HepG2 (cell line): Measurements from ENCODE around the gene DLEC1. TPM values are rescaled to one million over a fixed set of nuclear protein-coding genes. Genes with fewer than 3 reads are reported as not detected.

Experiments
- ATAC-seq: fragments of 200-7000 bp; cut with Tn5 transposase; 3 replicates; pipeline ENCODE4 v1.9.1; 2020; ENCODE audit warnings: mild to moderate bottlenecking, moderate library complexity
- BruUV-seq: library from RNA; stranded (reverse); fragments of 400-500 nt; replicated peaks from 2 replicates; lab custom pipeline; 2021; lab: Mats Ljungman, UMichigan
- CTCF ChIA-PET: fragments of 300-600 bp; formaldehyde crosslinking; extraction: SDS; loops from one replicate; lab custom pipeline; 2021; ENCODE audit warnings: low total read pairs, inconsistent platforms, low intra/inter-chr PET ratio; lab: Yijun Ruan, JAX
- POLR2A ChIA-PET: fragments of 350-600 bp; sonication (Branson Sonifier 250); formaldehyde crosslinking; loops from one replicate; lab custom pipeline; 2020; ENCODE audit warnings: antibody characterized with exemption, inconsistent platforms; lab: Yijun Ruan, JAX
- DNase-seq: peaks from one replicate; pipeline ENCODE4 v3.0.0-alpha.2; 2015; ENCODE audit warnings: low spot score
- FAIRE-seq: peaks from 3 replicates; lab custom pipeline; 2011; peaks lifted over from hg19 to GRCh38; lab: Jason Lieb, UNC
- H2AFZ ChIP-seq: one replicate; pipeline ENCODE4 v1.6.1; 2011; ENCODE audit warnings: low read length, inconsistent platforms
- H3K27ac ChIP-seq: fragments of 300-600 bp; 3 replicates; pipeline ENCODE4 v1.8.0; 2011; ENCODE audit warnings: mixed run types, mild to moderate bottlenecking, mixed read lengths, low read length, inconsistent platforms; ENCODE audit not compliant: insufficient read depth; ENCODE audit errors: extremely low read length
- H3K27me3 ChIP-seq, 2 experiments: fragments of 200-600 bp in 1 of 2; 2 replicates in 1 of 2; 3 replicates in 1 of 2; pipeline versions ENCODE4 v1.6.0 to v1.8.0; 2011; ENCODE audit warnings: low read length in 2 of 2, mild to moderate bottlenecking in 2 of 2, moderate library complexity in 2 of 2, inconsistent platforms in 1 of 2; ENCODE audit not compliant: insufficient read depth in 2 of 2, control insufficient read depth in 1 of 2
- H3K36me3 ChIP-seq, 2 experiments: fragments of 200-600 bp in 1 of 2; replicated peaks in 1 of 2; 2 replicates in 1 of 2; 3 replicates in 1 of 2; pipeline versions ENCODE4 v1.5.1 to v1.8.0; 2011; ENCODE audit warnings: low read length in 2 of 2, inconsistent platforms in 1 of 2; ENCODE audit not compliant: insufficient read depth in 2 of 2, control insufficient read depth in 1 of 2
- H3K4me1 ChIP-seq: 2 replicates; pipeline ENCODE4 v1.5.1; 2012; ENCODE audit warnings: low read length, inconsistent platforms; ENCODE audit not compliant: insufficient read depth
- H3K4me2 ChIP-seq: 2 replicates; pipeline ENCODE4 v1.6.0; 2011; ENCODE audit warnings: low read depth, low read length, inconsistent platforms
- H3K4me3 ChIP-seq, 3 experiments: fragments of 200-600 bp in 1 of 3; sonication (generic), shearing (Covaris generic) in 1 of 3; replicated peaks in 1 of 3; 2 replicates each; pipeline ENCODE4 v1.5.1; 2011 to 2016; ENCODE audit warnings: low read length in 3 of 3, inconsistent platforms in 2 of 3, low read depth in 2 of 3, mild to moderate bottlenecking in 2 of 3, control low read depth in 1 of 3, mixed read lengths in 1 of 3; ENCODE audit not compliant: insufficient read depth in 1 of 3
- H3K79me2 ChIP-seq: one replicate; pipeline ENCODE4 v1.6.1; 2011; ENCODE audit warnings: low read length, inconsistent platforms; ENCODE audit not compliant: insufficient read depth
- H3K9ac ChIP-seq: 2 replicates; pipeline ENCODE4 v1.6.0; 2011; ENCODE audit warnings: mild to moderate bottlenecking, low read depth, low read length, inconsistent platforms; ENCODE audit not compliant: insufficient read depth
- H3K9me3 ChIP-seq: 2 replicates; pipeline ENCODE4 v1.5.1; 2012; ENCODE audit warnings: mild to moderate bottlenecking, low read length
- H4K20me1 ChIP-seq: 2 replicates; pipeline ENCODE4 v1.6.0; 2011; ENCODE audit warnings: inconsistent platforms, mild to moderate bottlenecking, low read length, moderate library complexity; ENCODE audit not compliant: insufficient read depth
- BORCS8-MEF2B ChIP-seq: sonication (generic); formaldehyde crosslinking; IDR thresholded peaks from 2 replicates; pipeline ENCODE4 v1.8.0; 2022; ENCODE audit warnings: mild to moderate bottlenecking, missing genetic modification reagents
- ERF ChIP-seq: IDR thresholded peaks from 2 replicates; pipeline ENCODE4 v1.6.1; 2018; ENCODE audit warnings: missing biosample characterization, missing genetic modification reagents
- KDM6A ChIP-seq: IDR thresholded peaks from 2 replicates; pipeline ENCODE4 v1.6.1; 2016; ENCODE audit warnings: low read depth
- NFE2L1 ChIP-seq: sonication (generic); formaldehyde crosslinking; IDR thresholded peaks from 2 replicates; pipeline ENCODE4 v1.4.0; 2020; ENCODE audit warnings: missing genetic modification reagents, mild to moderate bottlenecking, borderline replicate concordance
- PRMT3 ChIP-seq: sonication (generic); formaldehyde crosslinking; IDR thresholded peaks from 2 replicates; pipeline ENCODE4 v1.8.1; 2022; ENCODE audit warnings: low read depth, mild to moderate bottlenecking, moderate library complexity, missing genetic modification reagents, borderline replicate concordance
- TCF12 ChIP-seq, 2 experiments: fragments of 450-650 bp in 1 of 2; sonication (generic) in 1 of 2; formaldehyde crosslinking in 1 of 2; IDR thresholded peaks; 2 replicates each; pipeline versions ENCODE4 v1.6.1 to v1.8.0; 2017 to 2022; ENCODE audit warnings: antibody characterized with exemption in 1 of 2, mild to moderate bottlenecking in 1 of 2, missing genetic modification reagents in 1 of 2, moderate library complexity in 1 of 2
- ZBTB38 ChIP-seq: sonication (generic); formaldehyde crosslinking; IDR thresholded peaks from 2 replicates; pipeline ENCODE4 v1.5.1; 2020; ENCODE audit warnings: mild to moderate bottlenecking, missing genetic modification reagents
- ZNF619 ChIP-seq: sonication (generic); formaldehyde crosslinking; IDR thresholded peaks from 2 replicates; pipeline ENCODE4 v1.4.0; 2020; ENCODE audit warnings: mild to moderate bottlenecking, missing genetic modification reagents
- ZNF878 ChIP-seq: sonication (generic); formaldehyde crosslinking; IDR thresholded peaks from 2 replicates; pipeline ENCODE4 v1.8.1; 2023; ENCODE audit warnings: mild to moderate bottlenecking, missing genetic modification reagents, moderate library complexity
- WGBS: methylation state at CpG from one replicate; pipeline ENCODE4 v1.1.6; 2017; ENCODE audit warnings: low lambda C conversion rate; 5-methylcytosine and 5-hydroxymethylcytosine counted together
- in situ Hi-C: cut with HindIII; loops from 2 replicates; pipeline ENCODE4 v1.10.0; 2017; ENCODE audit warnings: low pct_unique_long_range_greater_than_20kb; ENCODE audit not compliant: extremely low pct_ligation_motif_present
- intact Hi-C: fragments of 100-400 bp; cut with micrococcal nuclease; formaldehyde crosslinking; loops from one replicate; pipeline ENCODE4 v1.10.0; 2022; ENCODE audit not compliant: unreplicated experiment
- polyA plus RNA-seq, 8 experiments: library from polyadenylated mRNA; depleted of rRNA in 3 of 8; stranded (reverse) in 7 of 8; unstranded in 1 of 8; fragments of >200 nt; fragmentation: Illumina TruSeq in 4 of 8; extraction: Trizol in 4 of 8; gene quantifications; 2 replicates each; pipeline versions ENCODE4 v1.2.1 to v1.2.3, GENCODE V29; 2011 to 2016; ENCODE audit warnings: low read depth in 4 of 8, missing spikeins in 1 of 8, mixed read lengths in 1 of 8; ENCODE audit not compliant: insufficient read depth in 1 of 8
- total RNA-seq, 5 experiments: library from RNA; depleted of rRNA; stranded (reverse); fragments of >200 nt; fragmentation: Illumina TruSeq; extraction: Trizol; gene quantifications; 2 replicates each; pipeline ENCODE4 v1.2.3, GENCODE V29; 2016; ENCODE audit warnings: low read depth in 1 of 5
- TF ChIP-seq, protein P1 (sequence below): sonication (generic); formaldehyde crosslinking; IDR thresholded peaks from 2 replicates; pipeline ENCODE4 v1.5.1; 2020; ENCODE audit warnings: missing genetic modification reagents, mild to moderate bottlenecking, borderline replicate concordance
- TF ChIP-seq, protein P2 (sequence below): sonication (generic); formaldehyde crosslinking; IDR thresholded peaks from 2 replicates; pipeline ENCODE4 v1.4.0; 2020; ENCODE audit warnings: missing genetic modification reagents, borderline replicate concordance
- TF ChIP-seq, protein P3 (sequence below): fragments of 450-650 bp; IDR thresholded peaks from 2 replicates; pipeline ENCODE4 v1.6.1; 2016
- TF ChIP-seq, protein P4 (sequence below): sonication (generic); formaldehyde crosslinking; IDR thresholded peaks from 2 replicates; pipeline ENCODE4 v1.5.1; 2020; ENCODE audit warnings: mild to moderate bottlenecking, moderate library complexity, missing genetic modification reagents

The DLEC1 gene
- total and polyA plus RNA-seq, 2 of the 13 experiments (the other 11 are each of a cell fraction or from before 2014, with no cell fraction given): 0.09 TPM; not detected in 1

DNA sequence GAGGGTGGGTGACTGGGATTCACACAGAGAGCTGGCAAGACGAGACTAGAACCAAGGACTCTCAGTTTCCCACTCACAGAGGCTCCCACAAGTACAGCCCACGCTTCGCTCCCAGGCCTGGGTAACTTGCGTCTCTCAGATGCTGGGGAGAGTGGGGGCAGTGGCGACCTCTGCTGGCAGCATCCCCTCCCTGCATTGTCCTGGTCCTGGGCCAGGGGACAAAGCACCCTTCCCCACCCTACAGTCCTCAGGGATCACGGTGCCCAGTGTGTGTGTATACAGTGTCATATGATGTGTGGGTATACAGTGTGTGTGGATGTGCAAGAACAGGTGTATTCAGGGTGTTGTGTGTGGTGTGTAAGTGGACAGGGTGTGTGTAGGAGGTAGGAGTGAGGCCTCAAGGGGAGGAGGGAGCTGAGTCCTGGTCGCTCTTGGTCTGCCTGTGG is 35.6 kb upstream of the DLEC1 start:
- H3K36me3 ChIP-seq: no peaks in the 10 kb centered on the region; a peak in 1 of 5 replicates
- H2AFZ ChIP-seq: peak overlapping the region; percentile 70
- ATAC-seq (peak; percentile 65), FAIRE-seq (peak; percentile 77), DNase-seq (peak; percentile 59)
- in situ Hi-C loops (loop anchor here (5.0 kb wide), 1 partner anchor 146 kb away; no protein-coding TSS in a partner anchor), intact Hi-C loops (loop anchor here (1.0 kb wide), 2 partner anchors 29 to 148 kb away; no protein-coding TSS in a partner anchor)
- 0% methylated on average over 4 of the region's 7 CpGs for WGBS
- H4K20me1 ChIP-seq: no peaks in the 10 kb centered on the region
- peak overlapping the region; percentile 43 to 77 (median 59) for H3K4me3 ChIP-seq
- ChIA-PET CTCF (interaction anchor here (1.0 to 2.1 kb wide), 3 partner anchors 29 to 277 kb away, joined by 3 to 21 read pairs (median 4); no protein-coding TSS in a partner anchor), POLR2A (interaction anchor here (0.7 to 1.7 kb wide), 7 partner anchors 17 to 493 kb away, joined by 3 to 6 read pairs (median 4); partner anchors contain the start of genes ACAA1 and EXOG)
- peaks cover 0 to 14% of the 10 kb centered on the region in 2 experiments; a peak in 2 of 5 replicates for H3K27me3 ChIP-seq
- H3K4me2 ChIP-seq: peak overlapping the region; percentile 97
- H3K79me2 ChIP-seq: no peaks in the 10 kb centered on the region
- H3K9me3 ChIP-seq: no peaks in the 10 kb centered on the region
- BruUV-seq: no TSS peak
- H3K9ac ChIP-seq: peak overlapping the region; percentile 72; the same call in 1 of the 2 replicates
- H3K4me1 ChIP-seq: peaks cover 67% of the 10 kb centered on the region
- H3K27ac ChIP-seq: peak overlapping the region; percentile 76
- TF ChIP-seq ZNF619 (CRISPR knock-in tag): 0 out of 2 replicates have a peak, but pooled peaks have one; percentile 34
- no peak for TF ChIP-seq NFE2L1 (CRISPR knock-in tag)
- no peak for TF ChIP-seq ZBTB38 (CRISPR knock-in tag)
- TF ChIP-seq, protein P1, sequence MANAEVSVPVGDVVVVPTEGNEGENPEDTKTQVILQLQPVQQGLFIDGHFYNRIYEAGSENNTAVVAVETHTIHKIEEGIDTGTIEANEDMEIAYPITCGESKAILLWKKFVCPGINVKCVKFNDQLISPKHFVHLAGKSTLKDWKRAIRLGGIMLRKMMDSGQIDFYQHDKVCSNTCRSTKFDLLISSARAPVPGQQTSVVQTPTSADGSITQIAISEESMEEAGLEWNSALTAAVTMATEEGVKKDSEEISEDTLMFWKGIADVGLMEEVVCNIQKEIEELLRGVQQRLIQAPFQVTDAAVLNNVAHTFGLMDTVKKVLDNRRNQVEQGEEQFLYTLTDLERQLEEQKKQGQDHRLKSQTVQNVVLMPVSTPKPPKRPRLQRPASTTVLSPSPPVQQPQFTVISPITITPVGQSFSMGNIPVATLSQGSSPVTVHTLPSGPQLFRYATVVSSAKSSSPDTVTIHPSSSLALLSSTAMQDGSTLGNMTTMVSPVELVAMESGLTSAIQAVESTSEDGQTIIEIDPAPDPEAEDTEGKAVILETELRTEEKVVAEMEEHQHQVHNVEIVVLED (CRISPR knock-in tag): no peak
- TF ChIP-seq, protein P2, sequence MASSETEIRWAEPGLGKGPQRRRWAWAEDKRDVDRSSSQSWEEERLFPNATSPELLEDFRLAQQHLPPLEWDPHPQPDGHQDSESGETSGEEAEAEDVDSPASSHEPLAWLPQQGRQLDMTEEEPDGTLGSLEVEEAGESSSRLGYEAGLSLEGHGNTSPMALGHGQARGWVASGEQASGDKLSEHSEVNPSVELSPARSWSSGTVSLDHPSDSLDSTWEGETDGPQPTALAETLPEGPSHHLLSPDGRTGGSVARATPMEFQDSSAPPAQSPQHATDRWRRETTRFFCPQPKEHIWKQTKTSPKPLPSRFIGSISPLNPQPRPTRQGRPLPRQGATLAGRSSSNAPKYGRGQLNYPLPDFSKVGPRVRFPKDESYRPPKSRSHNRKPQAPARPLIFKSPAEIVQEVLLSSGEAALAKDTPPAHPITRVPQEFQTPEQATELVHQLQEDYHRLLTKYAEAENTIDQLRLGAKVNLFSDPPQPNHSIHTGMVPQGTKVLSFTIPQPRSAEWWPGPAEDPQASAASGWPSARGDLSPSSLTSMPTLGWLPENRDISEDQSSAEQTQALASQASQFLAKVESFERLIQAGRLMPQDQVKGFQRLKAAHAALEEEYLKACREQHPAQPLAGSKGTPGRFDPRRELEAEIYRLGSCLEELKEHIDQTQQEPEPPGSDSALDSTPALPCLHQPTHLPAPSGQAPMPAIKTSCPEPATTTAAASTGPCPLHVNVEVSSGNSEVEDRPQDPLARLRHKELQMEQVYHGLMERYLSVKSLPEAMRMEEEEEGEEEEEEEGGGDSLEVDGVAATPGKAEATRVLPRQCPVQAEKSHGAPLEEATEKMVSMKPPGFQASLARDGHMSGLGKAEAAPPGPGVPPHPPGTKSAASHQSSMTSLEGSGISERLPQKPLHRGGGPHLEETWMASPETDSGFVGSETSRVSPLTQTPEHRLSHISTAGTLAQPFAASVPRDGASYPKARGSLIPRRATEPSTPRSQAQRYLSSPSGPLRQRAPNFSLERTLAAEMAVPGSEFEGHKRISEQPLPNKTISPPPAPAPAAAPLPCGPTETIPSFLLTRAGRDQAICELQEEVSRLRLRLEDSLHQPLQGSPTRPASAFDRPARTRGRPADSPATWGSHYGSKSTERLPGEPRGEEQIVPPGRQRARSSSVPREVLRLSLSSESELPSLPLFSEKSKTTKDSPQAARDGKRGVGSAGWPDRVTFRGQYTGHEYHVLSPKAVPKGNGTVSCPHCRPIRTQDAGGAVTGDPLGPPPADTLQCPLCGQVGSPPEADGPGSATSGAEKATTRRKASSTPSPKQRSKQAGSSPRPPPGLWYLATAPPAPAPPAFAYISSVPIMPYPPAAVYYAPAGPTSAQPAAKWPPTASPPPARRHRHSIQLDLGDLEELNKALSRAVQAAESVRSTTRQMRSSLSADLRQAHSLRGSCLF (CRISPR knock-in tag): no peak
- TF ChIP-seq, protein P3, sequence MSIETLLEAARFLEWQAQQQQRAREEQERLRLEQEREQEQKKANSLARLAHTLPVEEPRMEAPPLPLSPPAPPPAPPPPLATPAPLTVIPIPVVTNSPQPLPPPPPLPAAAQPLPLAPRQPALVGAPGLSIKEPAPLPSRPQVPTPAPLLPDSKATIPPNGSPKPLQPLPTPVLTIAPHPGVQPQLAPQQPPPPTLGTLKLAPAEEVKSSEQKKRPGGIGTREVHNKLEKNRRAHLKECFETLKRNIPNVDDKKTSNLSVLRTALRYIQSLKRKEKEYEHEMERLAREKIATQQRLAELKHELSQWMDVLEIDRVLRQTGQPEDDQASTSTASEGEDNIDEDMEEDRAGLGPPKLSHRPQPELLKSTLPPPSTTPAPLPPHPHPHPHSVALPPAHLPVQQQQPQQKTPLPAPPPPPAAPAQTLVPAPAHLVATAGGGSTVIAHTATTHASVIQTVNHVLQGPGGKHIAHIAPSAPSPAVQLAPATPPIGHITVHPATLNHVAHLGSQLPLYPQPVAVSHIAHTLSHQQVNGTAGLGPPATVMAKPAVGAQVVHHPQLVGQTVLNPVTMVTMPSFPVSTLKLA: peak; percentile 8; the same call in 1 of the 2 replicates
- TF ChIP-seq KDM6A: no peak
- TF ChIP-seq BORCS8-MEF2B (CRISPR knock-in tag): peak; percentile 73; the same call in 1 of the 2 replicates
- TF ChIP-seq ERF (CRISPR knock-in tag): peak; percentile 10; the same call in 1 of the 2 replicates
- TF ChIP-seq ZNF878: peak; percentile 75; the same call in 1 of the 2 replicates
- no peak for TF ChIP-seq TCF12 (IDR thresholded peaks at IDR 0.05)
- TF ChIP-seq TCF12 (CRISPR knock-in tag; IDR thresholded peaks at IDR 0.05): no peak
- TF ChIP-seq, protein P4, sequence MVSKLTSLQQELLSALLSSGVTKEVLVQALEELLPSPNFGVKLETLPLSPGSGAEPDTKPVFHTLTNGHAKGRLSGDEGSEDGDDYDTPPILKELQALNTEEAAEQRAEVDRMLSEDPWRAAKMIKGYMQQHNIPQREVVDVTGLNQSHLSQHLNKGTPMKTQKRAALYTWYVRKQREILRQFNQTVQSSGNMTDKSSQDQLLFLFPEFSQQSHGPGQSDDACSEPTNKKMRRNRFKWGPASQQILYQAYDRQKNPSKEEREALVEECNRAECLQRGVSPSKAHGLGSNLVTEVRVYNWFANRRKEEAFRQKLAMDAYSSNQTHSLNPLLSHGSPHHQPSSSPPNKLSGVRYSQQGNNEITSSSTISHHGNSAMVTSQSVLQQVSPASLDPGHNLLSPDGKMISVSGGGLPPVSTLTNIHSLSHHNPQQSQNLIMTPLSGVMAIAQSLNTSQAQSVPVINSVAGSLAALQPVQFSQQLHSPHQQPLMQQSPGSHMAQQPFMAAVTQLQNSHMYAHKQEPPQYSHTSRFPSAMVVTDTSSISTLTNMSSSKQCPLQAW: peak; percentile 87
- TF ChIP-seq PRMT3 (CRISPR knock-in tag): peak; percentile 85; the same call in 1 of the 2 replicates
